Ishikawa (cell line): ENCODE measurements around the gene SUMO3.

Source experiments
- CEBPB ChIP-seq: IDR thresholded peaks from 2 replicates; pipeline ENCODE4 v1.6.1; 2012
- CREB1 ChIP-seq: IDR thresholded peaks from 2 replicates; pipeline ENCODE4 v1.6.1; 2012; ENCODE audit warnings: low read depth
- EGR1 ChIP-seq: IDR thresholded peaks from 2 replicates; pipeline ENCODE4 v1.6.1; 2012
- EP300 ChIP-seq: IDR thresholded peaks from 2 replicates; pipeline ENCODE4 v1.6.1; 2012; ENCODE audit warnings: borderline replicate concordance
- FOXM1 ChIP-seq: IDR thresholded peaks from 2 replicates; pipeline ENCODE4 v1.6.1; 2012; ENCODE audit warnings: low read depth, borderline replicate concordance
- MAX ChIP-seq: IDR thresholded peaks from 2 replicates; pipeline ENCODE4 v1.6.1; 2012
- NFIC ChIP-seq: IDR thresholded peaks from 2 replicates; pipeline ENCODE4 v1.6.1; 2012
- RAD21 ChIP-seq: IDR thresholded peaks from 2 replicates; pipeline ENCODE4 v1.6.1; 2012; ENCODE audit warnings: low read depth
- REST ChIP-seq: IDR thresholded peaks from 2 replicates; pipeline ENCODE4 v1.6.1; 2012; ENCODE audit warnings: low read depth, mild to moderate bottlenecking
- TAF1 ChIP-seq: IDR thresholded peaks from 2 replicates; pipeline ENCODE4 v1.6.1; 2012; ENCODE audit warnings: low read depth, mild to moderate bottlenecking
- TCF12 ChIP-seq: IDR thresholded peaks from 2 replicates; pipeline ENCODE4 v1.6.1; 2012; ENCODE audit warnings: low read depth
- TEAD4 ChIP-seq: IDR thresholded peaks from 2 replicates; pipeline ENCODE4 v1.6.1; 2012
- USF1 ChIP-seq: IDR thresholded peaks from 2 replicates; pipeline ENCODE4 v1.6.1; 2012
- YY1 ChIP-seq: IDR thresholded peaks from 2 replicates; pipeline ENCODE4 v1.6.1; 2012; ENCODE audit warnings: low read depth
- ZBTB7A ChIP-seq: IDR thresholded peaks from 2 replicates; pipeline ENCODE4 v1.6.1; 2012; ENCODE audit warnings: low read depth

SUMO3 gene

GRCh38 chr21:44862869-44863685 lies 45.2 kb upstream of the SUMO3 start:
- TF ChIP-seq NFIC, result no peak
- TF ChIP-seq ZBTB7A, result no peak
- no peak for TF ChIP-seq TCF12
- TF ChIP-seq TAF1, result no peak
- TF ChIP-seq EGR1, result no peak
- no peak for TF ChIP-seq TEAD4
- TF ChIP-seq CREB1, result no peak
- no peak for TF ChIP-seq YY1
- no peak for TF ChIP-seq EP300
- no peak for TF ChIP-seq REST
- TF ChIP-seq USF1, result no peak
- TF ChIP-seq MAX, result no peak
- TF ChIP-seq CEBPB, result no peak
- TF ChIP-seq FOXM1, result no peak
- TF ChIP-seq RAD21, result no peak

GRCh38 chr21:44858791-44859190 lies 40.9 kb upstream of the SUMO3 start:
- TF ChIP-seq USF1 (no peak), EGR1 (no peak), REST (no peak), TEAD4 (no peak), EP300 (no peak), RAD21 (no peak), YY1 (no peak), FOXM1 (no peak), TCF12 (no peak), CEBPB (no peak)

GRCh38 chr21:44858291-44858690 lies 40.4 kb upstream of the SUMO3 start:
- TF ChIP-seq EP300 (no peak), YY1 (no peak), TAF1 (no peak), TCF12 (no peak), NFIC (no peak), CREB1 (no peak), USF1 (no peak), RAD21 (no peak), TEAD4 (no peak), MAX (no peak), EGR1 (no peak), FOXM1 (no peak), CEBPB (no peak), REST (no peak), ZBTB7A (no peak)
